ENCODE measurements around the gene PPP2R2C.

Gene PPP2R2C

GRCh38 chr4:6357476-6357875 lies 114.9 kb downstream of the PPP2R2C start:
- in situ Hi-C loops (cut with MboI; ENCODE audit: low pct_unique_long_range_greater_than_20kb, low sequenced_read_pairs, unreplicated experiment): no loop called here
- TF ChIP-seq, protein P1, sequence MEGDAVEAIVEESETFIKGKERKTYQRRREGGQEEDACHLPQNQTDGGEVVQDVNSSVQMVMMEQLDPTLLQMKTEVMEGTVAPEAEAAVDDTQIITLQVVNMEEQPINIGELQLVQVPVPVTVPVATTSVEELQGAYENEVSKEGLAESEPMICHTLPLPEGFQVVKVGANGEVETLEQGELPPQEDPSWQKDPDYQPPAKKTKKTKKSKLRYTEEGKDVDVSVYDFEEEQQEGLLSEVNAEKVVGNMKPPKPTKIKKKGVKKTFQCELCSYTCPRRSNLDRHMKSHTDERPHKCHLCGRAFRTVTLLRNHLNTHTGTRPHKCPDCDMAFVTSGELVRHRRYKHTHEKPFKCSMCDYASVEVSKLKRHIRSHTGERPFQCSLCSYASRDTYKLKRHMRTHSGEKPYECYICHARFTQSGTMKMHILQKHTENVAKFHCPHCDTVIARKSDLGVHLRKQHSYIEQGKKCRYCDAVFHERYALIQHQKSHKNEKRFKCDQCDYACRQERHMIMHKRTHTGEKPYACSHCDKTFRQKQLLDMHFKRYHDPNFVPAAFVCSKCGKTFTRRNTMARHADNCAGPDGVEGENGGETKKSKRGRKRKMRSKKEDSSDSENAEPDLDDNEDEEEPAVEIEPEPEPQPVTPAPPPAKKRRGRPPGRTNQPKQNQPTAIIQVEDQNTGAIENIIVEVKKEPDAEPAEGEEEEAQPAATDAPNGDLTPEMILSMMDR (IDR thresholded peaks at IDR 0.05; ENCODE audit: extremely low read depth, insufficient read depth, missing control alignments): no peak
- no peak for DNase-seq (ENCODE audit: low spot score)

DNA sequence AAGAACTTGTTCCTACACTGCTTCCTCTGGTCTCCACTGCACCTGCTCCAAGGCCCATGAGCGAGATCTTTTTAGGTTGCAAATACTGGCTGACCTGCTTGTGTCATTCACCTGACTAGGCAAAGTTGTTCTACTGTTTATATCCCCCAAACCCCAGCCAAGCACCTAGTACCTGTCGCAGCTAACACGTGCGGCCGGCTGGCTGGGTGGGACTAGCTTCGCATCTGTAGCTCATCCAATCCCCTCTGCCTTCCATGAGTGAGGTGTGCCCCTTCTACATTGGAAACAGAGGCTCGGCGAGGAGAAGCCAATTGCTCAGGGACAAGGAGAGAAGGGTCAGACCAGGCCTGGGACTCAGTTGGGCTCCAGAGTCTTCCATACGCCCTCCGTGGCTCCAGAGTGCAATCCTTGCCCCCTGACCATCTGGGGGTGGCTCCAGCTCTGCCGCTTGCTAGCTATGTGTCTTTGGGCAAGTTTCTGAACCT lies 116.3 kb downstream of the PPP2R2C start:
- in situ Hi-C loops (cut with MboI; ENCODE audit: low pct_unique_long_range_greater_than_20kb, low sequenced_read_pairs, unreplicated experiment): no loop called here
- no peak for DNase-seq (ENCODE audit: low spot score)
- TF ChIP-seq, protein P1 (IDR thresholded peaks at IDR 0.05; ENCODE audit: extremely low read depth, insufficient read depth, missing control alignments): no peak

GRCh38 chr4:6355052-6355451 lies 117.4 kb downstream of the PPP2R2C start:
- in situ Hi-C loops (cut with MboI; ENCODE audit: low pct_unique_long_range_greater_than_20kb, low sequenced_read_pairs, unreplicated experiment): no loop called here

DNA sequence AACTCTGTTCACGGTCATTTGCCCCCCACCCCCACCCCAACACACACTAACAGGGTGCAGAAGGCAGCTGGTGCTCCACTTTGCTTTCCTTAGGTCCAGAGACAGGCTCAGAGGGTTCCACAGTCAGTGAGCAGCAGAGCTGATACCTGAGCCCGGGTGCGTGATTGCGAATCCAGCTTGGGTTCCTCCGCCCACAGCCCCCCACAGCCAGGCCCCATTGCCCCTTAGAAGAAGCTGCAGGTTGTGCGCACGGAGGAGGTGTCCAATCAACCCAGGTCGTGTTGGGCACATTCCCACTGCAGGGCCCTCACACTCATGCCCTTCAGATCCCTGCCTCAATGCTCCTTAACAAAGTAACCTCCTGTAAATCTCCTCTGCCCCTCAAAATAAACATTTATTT lies 117.8 kb downstream of the PPP2R2C start:
- DNase-seq (ENCODE audit: low spot score): no peak
- in situ Hi-C loops (cut with MboI; ENCODE audit: low pct_unique_long_range_greater_than_20kb, low sequenced_read_pairs, unreplicated experiment): no loop called here
- TF ChIP-seq, protein P1 (IDR thresholded peaks at IDR 0.05; ENCODE audit: extremely low read depth, insufficient read depth, missing control alignments): no peak

More at GRCh38 chr4:6355052-6355451, 117.4 kb downstream of the PPP2R2C start:
- no peak for DNase-seq (ENCODE audit: low spot score)
- TF ChIP-seq, protein P1 (IDR thresholded peaks at IDR 0.05; ENCODE audit: extremely low read depth, insufficient read depth, missing control alignments): no peak

DNA sequence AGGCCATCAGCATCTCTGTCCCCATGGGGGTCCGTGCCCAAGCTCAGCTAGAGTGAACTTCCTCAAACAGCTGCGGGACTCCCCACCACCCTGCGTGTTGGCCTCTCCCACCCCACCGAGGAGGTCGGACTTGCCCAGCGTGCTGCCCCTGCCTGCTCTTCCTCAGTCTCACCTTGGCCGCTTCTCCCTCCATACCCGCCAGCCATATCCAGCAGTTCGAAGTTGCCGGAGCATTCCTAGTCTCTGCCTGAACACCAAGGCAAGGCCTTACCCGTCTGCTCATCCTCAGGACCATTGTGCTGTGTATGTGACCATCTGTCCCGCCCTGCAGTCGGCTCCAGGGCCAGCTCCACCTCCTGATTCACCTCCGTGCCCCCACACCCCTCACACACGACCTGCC lies 118.3 kb downstream of the PPP2R2C start:
- TF ChIP-seq, protein P1 (IDR thresholded peaks at IDR 0.05; ENCODE audit: extremely low read depth, insufficient read depth, missing control alignments): no peak
- DNase-seq (ENCODE audit: low spot score): no peak
- in situ Hi-C loops (cut with MboI; ENCODE audit: low pct_unique_long_range_greater_than_20kb, low sequenced_read_pairs, unreplicated experiment): no loop called here

GRCh38 chr4:6352031-6352692 lies 120.3 kb downstream of the PPP2R2C start:
- in situ Hi-C loops (cut with MboI; ENCODE audit: low pct_unique_long_range_greater_than_20kb, low sequenced_read_pairs, unreplicated experiment): no loop called here
- TF ChIP-seq, protein P1 (IDR thresholded peaks at IDR 0.05; ENCODE audit: extremely low read depth, insufficient read depth, missing control alignments): no peak
- DNase-seq (ENCODE audit: low spot score): no peak

All from GM13977 (cell line).